Head of caudate nucleus (tissue), 42 donors: ENCODE measurements around the gene RHOBTB3.
"Not testable (repeated sequence)": the region's sequence is repeated elsewhere in the genome, so short reads cannot be mapped to it uniquely, and the experiment has no call there.

ENCODE experiments used
- DNase-seq, 42 donors: peaks; one replicate each; pipeline versions ENCODE4 v3.0.0 to v3.0.0-alpha.2; 2020 to 2021; ENCODE audit warnings: mixed read lengths in 7 of 42
- intact Hi-C: fragments of 100-400 bp; cut with DNase I; formaldehyde crosslinking; loops from one replicate; pipeline ENCODE4 v1.15.0; 2022

Gene RHOBTB3, protein sequence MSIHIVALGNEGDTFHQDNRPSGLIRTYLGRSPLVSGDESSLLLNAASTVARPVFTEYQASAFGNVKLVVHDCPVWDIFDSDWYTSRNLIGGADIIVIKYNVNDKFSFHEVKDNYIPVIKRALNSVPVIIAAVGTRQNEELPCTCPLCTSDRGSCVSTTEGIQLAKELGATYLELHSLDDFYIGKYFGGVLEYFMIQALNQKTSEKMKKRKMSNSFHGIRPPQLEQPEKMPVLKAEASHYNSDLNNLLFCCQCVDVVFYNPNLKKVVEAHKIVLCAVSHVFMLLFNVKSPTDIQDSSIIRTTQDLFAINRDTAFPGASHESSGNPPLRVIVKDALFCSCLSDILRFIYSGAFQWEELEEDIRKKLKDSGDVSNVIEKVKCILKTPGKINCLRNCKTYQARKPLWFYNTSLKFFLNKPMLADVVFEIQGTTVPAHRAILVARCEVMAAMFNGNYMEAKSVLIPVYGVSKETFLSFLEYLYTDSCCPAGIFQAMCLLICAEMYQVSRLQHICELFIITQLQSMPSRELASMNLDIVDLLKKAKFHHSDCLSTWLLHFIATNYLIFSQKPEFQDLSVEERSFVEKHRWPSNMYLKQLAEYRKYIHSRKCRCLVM

DNA sequence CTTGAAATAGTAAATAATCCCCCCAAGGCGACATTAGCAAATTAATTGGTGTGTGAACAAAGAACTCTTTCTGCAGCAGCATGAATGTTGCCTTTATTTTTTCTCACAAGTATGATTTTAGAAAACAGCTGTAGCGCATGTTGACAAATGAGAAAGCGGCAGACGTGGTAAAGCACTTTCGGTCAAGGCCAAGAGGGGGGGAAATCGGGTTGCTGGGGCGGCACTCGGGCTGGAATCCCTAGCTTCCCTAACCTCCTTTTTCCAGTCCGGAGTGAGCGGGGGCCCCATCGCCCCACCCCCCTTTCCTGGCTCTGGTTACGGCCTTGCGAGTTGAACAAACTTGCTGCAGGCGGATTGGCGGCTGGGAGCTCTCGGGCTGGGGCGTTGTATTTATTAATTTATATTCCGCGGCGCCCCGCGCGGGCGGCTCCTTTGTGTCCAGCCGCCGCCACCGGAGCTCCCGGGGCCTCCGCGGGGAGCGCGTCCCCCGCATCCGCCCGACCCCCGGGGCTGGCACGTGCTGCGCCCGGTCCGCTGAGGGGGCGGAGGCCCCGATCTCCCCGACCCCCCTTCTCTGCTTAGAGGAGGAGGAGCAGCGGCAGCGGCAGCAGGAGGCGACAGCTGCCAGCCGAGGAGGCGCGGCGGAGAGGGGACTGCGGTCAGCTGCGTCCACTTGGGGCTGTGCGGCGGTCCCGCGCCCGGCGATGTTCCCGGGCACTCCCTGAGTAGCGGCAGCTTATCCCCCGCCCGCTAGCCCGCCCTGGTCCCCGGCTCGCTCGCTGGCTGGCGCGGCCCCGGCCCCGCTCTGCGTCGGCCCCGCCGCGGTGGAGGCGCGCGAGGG is at the start of gene RHOBTB3:
Gene RHOBTB3 (plus strand): TSS at position 607 of the 841 bp plus-strand sequence. CDS start 347 bp downstream, outside the sequence.
- intact Hi-C loops, result loop anchor here (5.0 kb wide), 1 partner anchor 46 kb away; no protein-coding TSS in a partner anchor
- peak; percentile 77 to 96 (median 90) for DNase-seq

DNA sequence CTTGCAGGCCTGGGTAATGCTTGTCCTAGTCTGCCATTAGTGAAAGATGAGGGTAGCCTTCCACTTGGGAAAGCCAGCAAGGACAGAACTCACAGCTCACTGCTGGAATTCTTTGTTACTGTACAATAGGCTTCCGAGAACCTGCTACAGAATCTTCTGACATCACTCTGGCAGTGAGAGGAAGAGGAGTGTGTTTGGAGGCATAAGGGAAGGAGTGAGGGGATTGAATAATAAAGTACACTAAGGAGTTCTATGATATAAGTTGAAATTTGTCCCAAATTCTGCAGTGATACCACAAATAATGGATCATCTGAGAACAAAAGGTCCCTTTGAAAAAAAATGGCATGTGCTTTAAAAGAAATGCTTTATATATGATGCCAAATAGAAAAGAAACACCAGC is 48.2 kb upstream of the RHOBTB3 start, which contains the start of gene SPATA9:
Gene SPATA9 (minus strand): TSS at position 101 of the 400 bp plus-strand sequence. CDS start 137 bp downstream, outside the sequence.
- DNase-seq, result no peak

DNA sequence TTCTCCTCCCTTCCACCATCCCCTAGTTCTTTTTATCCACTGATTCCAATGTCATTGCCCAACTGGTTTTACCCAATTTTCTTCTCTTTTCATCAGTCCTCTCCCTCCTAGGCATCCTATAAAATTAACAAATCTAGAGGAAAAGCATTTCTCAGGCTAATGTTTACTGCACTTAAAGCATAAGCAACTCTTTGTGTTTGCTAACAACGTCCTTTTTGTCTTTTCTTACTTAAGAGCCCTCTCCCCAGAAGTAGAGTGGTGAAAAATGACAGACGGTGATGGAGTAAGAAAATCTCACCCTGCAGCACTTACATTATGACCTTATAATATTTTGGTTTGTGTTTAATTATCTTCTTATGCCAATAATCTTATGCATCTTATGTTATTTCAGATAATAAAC is 46.8 kb upstream of the RHOBTB3 start:
- no peak for DNase-seq
- intact Hi-C loops, result no loop called here

More for the DNA sequence above, 48.2 kb upstream of the RHOBTB3 start, which contains the start of gene SPATA9:
- intact Hi-C loops, result no loop called here

DNA sequence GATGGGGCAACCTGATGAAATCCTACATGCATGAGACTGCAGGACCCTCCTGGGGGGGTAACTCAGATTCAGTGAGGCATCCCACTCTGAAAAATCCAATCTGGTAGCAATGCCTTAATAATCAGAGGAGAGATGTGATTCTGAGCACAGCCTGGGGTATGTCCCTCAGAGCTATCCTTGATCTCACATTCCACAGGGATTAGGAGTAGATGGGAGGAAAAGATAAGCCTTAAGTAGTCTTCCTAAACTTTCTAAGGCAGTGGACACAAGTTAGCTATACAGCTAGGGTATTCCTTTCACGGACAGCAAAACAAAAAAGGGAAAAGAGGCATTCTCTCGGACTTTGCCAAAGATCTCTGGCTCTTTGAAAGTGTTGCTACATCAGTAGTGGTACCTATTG is 44.5 kb upstream of the RHOBTB3 start:
- no peak for DNase-seq
- intact Hi-C loops, result no loop called here

DNA sequence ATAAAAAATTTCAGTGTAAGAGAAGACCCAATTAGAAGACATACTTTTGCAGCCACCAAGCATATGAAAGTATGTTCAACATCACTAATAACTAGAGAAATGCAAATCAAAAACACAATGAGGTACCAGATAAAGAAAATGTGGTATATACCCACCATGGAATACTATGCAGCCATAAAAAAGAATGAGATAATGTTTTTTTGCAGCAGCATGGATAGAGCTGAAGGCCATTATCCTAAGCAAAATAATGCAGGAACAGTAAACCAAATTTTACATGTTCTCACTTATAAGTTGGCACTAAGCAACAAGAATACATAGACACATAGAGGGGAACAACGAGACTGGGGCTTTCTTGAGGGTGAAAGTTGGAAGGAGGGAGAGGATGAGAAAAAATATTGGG is 41.5 kb upstream of the RHOBTB3 start:
- intact Hi-C loops, result no loop called here

DNA sequence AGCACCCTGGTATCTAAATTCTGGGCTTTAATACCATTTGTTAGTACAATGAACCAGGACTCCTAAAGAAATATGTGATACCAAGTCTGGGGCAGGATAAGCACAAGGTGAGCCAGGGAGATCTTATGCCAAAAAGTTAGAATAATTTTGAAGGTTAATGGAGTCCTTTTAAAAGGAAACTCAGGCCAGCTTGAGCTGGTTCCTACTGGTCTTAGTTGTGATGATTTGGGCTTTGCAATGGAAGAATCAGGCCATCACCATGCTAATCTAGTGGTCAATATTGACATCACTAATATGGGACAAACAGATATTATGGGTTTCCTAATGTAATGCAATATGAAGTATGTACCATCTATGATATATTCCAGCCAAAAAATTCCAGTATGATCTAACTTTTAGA is 40.8 kb upstream of the RHOBTB3 start:
- DNase-seq, result no peak
- intact Hi-C loops, result no loop called here

More for the DNA sequence above, 41.5 kb upstream of the RHOBTB3 start:
- no peak for DNase-seq

DNA sequence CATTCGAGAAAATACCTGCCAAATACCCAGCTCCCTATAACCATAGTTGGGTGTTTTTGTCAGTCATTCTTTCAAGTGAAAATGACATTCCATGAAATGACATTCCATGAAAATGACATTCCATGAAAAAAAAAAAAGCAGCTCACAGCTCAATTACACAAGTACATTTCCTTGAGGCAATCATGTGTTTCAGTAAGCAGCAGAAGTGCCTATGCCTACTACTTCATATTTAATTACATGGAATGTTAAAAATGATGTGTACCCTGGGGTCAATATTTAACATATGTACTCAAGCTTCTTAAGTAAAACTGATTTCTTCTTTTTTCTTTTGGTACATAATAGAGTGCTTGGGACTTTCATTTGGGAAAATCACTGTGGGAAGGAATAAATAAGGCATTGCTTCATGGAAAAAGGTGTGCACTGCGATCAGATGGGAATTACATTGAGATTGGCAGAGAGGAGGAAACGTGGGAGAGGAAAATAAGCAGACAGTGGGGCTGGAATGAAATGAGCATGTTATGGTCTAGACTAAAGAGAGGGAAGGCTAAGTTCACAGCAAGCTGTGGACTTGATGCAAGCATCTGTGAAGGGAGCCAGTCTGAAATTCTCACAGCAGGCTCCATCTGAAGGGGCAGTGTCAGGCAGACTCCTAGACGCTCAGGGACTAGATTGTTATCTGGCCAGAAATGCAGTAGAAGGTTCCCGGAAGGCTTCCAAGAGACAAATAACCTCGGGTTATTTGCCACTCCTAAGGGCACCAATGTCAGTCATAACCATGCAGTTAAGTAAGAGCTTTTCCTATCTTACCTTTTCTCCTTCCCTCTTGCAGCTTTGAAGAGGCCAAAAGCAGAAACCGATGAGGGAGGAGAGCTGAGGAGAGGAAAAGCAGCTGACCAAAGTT is 33.1 kb upstream of the RHOBTB3 start:
- no peak for DNase-seq
- intact Hi-C loops, result no loop called here

DNA sequence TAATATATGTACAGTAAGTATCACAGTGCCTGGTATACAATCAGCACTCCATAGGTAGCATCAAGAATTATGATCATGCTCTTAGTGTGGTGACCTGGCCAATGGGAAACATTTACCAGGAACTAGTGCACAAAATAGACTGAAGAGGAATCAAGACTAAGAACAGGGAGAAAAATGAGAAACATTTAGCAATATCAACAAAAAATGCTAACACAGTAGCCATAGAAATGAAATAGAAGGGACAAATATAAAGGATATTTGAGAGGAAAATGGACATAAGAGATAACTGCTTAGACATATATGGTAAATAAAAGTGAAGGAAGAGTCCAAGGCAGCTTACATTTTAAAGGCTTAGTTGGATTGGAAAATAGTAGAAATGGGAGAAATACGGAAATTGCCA is 31.8 kb upstream of the RHOBTB3 start:
- intact Hi-C loops, result no loop called here
- no peak for DNase-seq

DNA sequence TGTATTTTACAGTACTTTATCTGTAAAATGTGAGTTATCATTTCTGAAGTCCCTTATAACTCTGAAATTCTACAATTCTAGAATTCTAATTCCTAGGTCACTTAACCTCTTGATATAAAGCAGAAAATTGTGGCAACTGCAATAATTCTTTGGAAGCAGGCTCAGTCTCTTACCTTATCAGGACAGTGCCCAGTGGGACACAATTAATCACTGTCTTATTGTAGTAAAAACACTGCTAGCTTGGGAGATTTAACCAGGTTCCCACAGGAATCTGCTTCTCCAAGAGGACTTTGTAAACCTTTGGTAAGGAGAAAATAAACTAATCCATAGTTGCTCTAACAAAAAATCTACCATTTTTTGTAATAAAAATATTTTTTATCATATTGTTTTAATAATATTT is 30.1 kb upstream of the RHOBTB3 start:
- no peak for DNase-seq
- intact Hi-C loops, result no loop called here

DNA sequence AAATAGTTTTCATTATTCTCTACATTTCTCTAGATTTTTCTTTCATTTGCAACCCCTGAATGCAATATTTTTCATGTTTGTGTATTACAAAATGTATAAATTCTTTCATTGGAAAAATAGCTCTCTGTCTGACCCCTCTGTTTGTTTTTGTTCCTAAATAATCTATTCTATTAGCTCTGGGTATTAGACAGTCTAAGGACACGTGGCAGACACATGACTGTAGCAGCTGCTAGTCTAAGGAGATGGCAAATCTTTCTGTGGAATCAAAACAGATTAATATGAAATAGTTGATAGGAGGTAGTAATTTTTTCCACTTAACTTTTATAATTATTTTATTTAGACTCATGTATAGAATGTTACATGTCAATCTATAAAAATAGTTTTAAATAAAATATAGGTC is 27.0 kb upstream of the RHOBTB3 start:
- intact Hi-C loops, result no loop called here
- DNase-seq, result peak in 19 of 42 donors; percentile 19 to 66 (median 35)

DNA sequence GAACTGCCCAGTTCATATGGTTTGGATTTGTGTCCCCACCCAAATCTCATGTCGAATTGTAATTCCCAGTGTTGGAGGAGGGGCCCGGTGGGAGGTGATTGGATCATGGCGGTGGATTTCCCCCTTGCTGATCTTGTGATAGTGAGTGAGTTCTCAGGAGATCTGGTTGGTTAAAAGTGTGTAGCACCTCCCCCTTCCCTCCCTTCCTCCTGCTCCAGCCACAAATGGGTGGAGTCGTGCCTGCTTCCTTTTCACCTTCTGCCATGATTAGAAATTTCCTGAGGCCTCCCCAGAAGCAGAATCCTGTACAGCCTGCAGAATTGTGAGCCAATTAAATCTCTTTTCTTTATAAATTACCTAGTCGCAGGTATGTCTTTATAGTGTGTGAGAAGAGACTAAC is 24.9 kb upstream of the RHOBTB3 start:
- intact Hi-C loops, DNase-seq: not testable (repeated sequence)

DNA sequence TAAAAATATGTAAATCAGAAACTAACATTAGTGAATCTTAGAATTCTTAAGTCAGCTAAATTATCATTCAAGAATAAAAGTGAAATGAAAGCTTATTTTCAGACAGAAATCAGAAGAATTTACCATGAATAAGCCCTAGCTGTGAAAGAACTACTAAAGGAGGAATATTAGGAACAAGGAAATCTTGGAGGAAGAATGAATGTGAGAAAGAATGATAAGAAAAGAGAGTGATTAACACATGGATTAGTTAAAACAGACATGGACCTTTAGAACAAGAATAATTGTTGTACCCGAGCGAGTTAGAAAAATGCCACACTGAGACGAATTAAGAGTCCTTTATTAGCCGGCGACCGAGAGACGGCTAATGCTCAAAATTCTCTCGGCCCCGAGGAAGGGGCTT is 24.1 kb upstream of the RHOBTB3 start:
- intact Hi-C loops, result no loop called here
- DNase-seq, result no peak

DNA sequence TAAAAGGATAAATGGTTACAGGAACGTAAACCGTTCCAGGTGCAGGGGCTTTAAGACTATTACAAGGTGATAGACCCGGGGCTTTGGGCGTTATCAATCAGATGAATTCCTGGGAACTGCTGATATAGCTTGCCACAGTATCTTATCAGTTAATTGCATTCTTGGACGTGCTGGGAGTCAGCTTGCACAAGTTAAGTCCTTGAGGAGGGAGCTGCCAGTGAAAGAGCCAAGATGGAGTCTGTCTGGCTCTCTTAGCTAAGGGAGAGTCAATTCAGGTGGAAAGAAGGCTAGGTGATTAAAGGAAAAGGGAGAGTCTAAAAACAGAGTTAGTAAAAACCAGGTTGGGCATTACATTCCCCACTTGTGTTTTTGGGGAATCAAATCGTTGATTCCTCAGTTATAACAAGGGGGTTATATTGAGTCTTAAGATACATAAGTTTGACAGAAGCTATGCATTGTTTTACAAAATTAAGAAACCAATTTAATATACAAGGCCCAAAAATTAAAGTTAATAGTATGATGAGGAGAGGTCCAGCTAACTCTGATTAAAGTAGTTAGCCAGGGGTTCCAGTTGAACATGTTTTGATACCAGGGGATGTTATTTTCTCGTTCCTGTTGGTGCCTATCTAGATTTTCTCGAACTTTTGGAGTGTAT is 23.5 kb upstream of the RHOBTB3 start:
- intact Hi-C loops, DNase-seq: not testable (repeated sequence)

DNA sequence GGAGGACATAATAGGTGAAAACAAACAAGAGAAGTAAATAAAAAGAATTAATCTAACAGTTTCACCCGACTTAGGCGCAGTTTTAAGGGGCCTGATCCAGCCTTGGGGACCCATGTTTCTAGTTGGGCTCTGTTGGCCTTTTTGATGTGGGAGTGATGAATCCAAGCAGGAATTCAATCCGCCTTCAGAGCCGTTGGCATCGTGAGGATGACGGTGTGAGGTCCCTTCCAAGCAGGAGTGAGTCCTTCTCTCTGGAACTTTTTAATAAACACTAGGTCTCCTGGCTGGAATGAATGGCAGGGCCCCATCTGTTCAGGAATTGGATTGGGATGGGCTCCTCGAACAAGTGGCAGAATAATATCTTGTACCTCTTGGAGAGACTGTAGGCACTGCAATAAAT is 22.3 kb upstream of the RHOBTB3 start:
- intact Hi-C loops, result no loop called here
- DNase-seq, result no peak

DNA sequence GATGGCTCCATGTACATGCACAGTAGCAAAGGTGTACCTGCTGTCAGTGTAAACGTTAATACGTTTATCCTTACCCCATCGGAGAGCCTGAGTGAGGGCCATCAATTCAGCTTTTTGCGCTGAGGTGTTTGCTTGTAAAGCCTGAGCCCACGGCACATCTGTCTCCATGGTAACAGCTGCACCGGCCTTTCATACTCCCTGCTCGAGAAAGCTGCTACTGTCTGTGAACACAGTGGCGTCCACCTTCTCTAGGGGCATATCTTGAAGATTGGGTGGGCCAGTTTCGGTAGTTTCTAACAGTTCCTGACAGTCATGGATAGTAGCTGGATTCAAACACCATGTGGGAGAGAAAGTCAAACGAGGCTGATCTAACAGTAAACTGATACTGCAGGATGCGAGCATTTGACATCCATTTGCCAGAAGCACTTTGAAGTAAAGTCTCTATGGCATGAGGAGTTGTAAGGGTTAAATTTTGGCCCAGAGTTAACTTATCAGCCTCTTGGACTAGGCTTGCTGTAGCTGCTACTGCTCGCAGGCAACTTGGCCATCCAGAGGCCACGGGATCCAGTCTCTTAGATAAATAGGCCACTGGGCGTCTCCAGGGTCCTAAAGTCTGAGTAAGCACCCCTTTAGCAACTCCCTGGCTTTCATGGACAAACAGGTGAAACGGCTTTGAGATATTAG is 21.0 kb upstream of the RHOBTB3 start:
- DNase-seq, result peak in 35 of 42 donors; percentile 21 to 72 (median 50)
- intact Hi-C loops, result no loop called here

DNA sequence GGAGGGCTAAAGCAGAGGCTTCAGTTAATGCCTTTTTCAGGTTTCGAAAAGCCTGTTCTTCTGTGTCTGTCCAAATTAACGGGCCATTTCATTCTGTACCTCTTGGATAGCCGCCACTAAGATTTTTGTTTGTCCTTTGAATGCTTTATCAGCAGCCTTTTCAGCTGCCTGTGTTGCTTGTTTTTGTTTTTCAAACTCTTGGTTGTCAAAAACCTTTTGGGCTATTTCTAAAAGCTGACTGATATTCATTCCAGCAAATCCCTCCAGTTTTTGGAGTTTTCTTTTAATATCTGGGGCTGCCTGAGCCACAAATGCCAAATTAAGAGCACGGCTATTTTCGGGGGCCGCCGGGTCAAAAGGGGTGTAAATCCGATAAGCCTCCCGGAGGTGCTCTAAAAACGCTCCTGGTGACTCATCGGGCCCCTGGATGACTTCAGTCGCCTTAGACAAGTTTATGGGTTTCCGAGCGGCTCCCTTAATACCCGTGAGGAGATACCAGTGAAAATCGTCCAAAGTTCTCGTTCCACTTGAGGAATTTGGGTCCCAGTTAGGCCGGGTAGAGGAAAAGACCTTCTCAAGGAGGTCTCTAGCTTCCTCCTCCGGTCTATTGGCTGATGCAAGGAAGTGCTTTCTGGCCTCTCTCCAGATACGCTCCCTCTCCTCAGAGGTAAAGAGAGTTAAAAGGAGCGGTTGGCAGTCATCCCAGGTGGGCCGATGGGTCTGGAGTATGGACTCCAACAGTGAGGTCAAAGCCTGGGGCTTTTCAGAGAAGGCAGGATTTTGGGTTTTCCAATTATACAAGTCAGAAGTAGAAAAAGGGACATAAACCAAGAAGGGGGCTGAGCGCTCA is 20.3 kb upstream of the RHOBTB3 start:
- DNase-seq, intact Hi-C loops: not testable (repeated sequence)
